Neuronal stem cell (in vitro differentiated cells): ENCODE data around the gene GPR162.

ENCODE experiments used
- DNase-seq: peaks from one replicate; pipeline ENCODE4 v3.0.0-alpha.2; 2013; ENCODE audit warnings: low spot score
- H2AFZ ChIP-seq: one replicate; pipeline ENCODE4 v1.6.1; 2013; ENCODE audit warnings: mild to moderate bottlenecking, low read length, inconsistent platforms
- H2AK5ac ChIP-seq: 2 replicates; pipeline ENCODE4 v1.6.1; 2013; ENCODE audit warnings: low read depth, mild to moderate bottlenecking, inconsistent platforms, low read length, moderate library complexity, mixed read lengths
- H2BK120ac ChIP-seq: 2 replicates; pipeline ENCODE4 v1.6.1; 2013; ENCODE audit warnings: low read depth, mild to moderate bottlenecking, inconsistent platforms, low read length, moderate library complexity, mixed read lengths
- H2BK12ac ChIP-seq: one replicate; pipeline ENCODE4 v1.6.1; 2013; ENCODE audit warnings: low read length, inconsistent platforms
- H2BK15ac ChIP-seq: 2 replicates; pipeline ENCODE4 v1.6.1; 2013; ENCODE audit warnings: mild to moderate bottlenecking, low read length, inconsistent platforms, mixed read lengths
- H2BK5ac ChIP-seq: one replicate; pipeline ENCODE4 v1.6.1; 2013; ENCODE audit warnings: inconsistent platforms, mild to moderate bottlenecking, low read length, moderate library complexity
- H3K14ac ChIP-seq: one replicate; pipeline ENCODE4 v1.6.1; 2013; ENCODE audit warnings: low read length, inconsistent platforms
- H3K18ac ChIP-seq: 2 replicates; pipeline ENCODE4 v1.6.1; 2013; ENCODE audit warnings: low read length, inconsistent platforms
- H3K23ac ChIP-seq: 2 replicates; pipeline ENCODE4 v1.6.1; 2013; ENCODE audit warnings: low read depth, mild to moderate bottlenecking, mixed read lengths, low read length, inconsistent platforms; ENCODE audit not compliant: poor library complexity
- H3K27ac ChIP-seq: replicated peaks from 3 replicates; pipeline ENCODE4 v1.5.1; 2013; ENCODE audit warnings: low read length, inconsistent platforms
- H3K27me3 ChIP-seq, 3 experiments: 2 replicates each; pipeline ENCODE4 v1.6.1; 2013; ENCODE audit warnings: low read length in 3 of 3, mild to moderate bottlenecking in 2 of 3, inconsistent platforms in 1 of 3, low read depth in 1 of 3, mixed read lengths in 1 of 3, moderate library complexity in 1 of 3; ENCODE audit not compliant: control insufficient read depth in 3 of 3, insufficient read depth in 3 of 3
- H3K36me3 ChIP-seq, 2 donors: replicated peaks in 1 of 2; 2 replicates each; pipeline ENCODE4 v1.6.1; 2013; ENCODE audit warnings: low read length in 2 of 2; ENCODE audit not compliant: control insufficient read depth in 2 of 2, insufficient read depth in 2 of 2
- H3K4ac ChIP-seq: 2 replicates; pipeline ENCODE4 v1.6.1; 2013; ENCODE audit warnings: inconsistent platforms, mild to moderate bottlenecking, low read length, moderate library complexity
- H3K4me1 ChIP-seq, 2 donors: 1 replicate in 1 of 2; 2 replicates in 1 of 2; pipeline ENCODE4 v1.6.1; 2013; ENCODE audit warnings: low read length in 2 of 2, low read depth in 1 of 2; ENCODE audit not compliant: control insufficient read depth in 2 of 2, insufficient read depth in 1 of 2
- H3K4me2 ChIP-seq: one replicate; pipeline ENCODE4 v1.6.1; 2013; ENCODE audit warnings: mild to moderate bottlenecking, low read length, inconsistent platforms; ENCODE audit not compliant: insufficient read depth, poor library complexity, severe bottlenecking
- H3K4me3 ChIP-seq, 2 donors: 2 replicates each; pipeline ENCODE4 v1.5.1; 2013; ENCODE audit warnings: low read length in 2 of 2, mild to moderate bottlenecking in 2 of 2, inconsistent platforms in 1 of 2, moderate library complexity in 1 of 2
- H3K79me1 ChIP-seq: one replicate; pipeline ENCODE4 v1.6.1; 2013; ENCODE audit warnings: low read depth, mild to moderate bottlenecking, inconsistent platforms, low read length, moderate library complexity
- H3K9ac ChIP-seq: one replicate; pipeline ENCODE4 v1.6.1; 2013; ENCODE audit warnings: mild to moderate bottlenecking, low read depth, low read length, inconsistent platforms; ENCODE audit not compliant: poor library complexity
- H3K9me3 ChIP-seq, 2 donors: replicated peaks in 1 of 2; 2 replicates each; pipeline versions ENCODE3 to v1.6.1; 2013; ENCODE audit warnings: low read length in 2 of 2, mild to moderate bottlenecking in 2 of 2, inconsistent platforms in 1 of 2, low read depth in 1 of 2, mixed read lengths in 1 of 2, moderate library complexity in 1 of 2; ENCODE audit not compliant: control insufficient read depth in 2 of 2, insufficient read depth in 1 of 2
- H4K8ac ChIP-seq: one replicate; pipeline ENCODE4 v1.6.1; 2013; ENCODE audit warnings: low read depth, mild to moderate bottlenecking, inconsistent platforms, low read length, moderate library complexity
- H4K91ac ChIP-seq: one replicate; pipeline ENCODE4 v1.6.1; 2013; ENCODE audit warnings: low read length, low read depth, mild to moderate bottlenecking, inconsistent platforms; ENCODE audit not compliant: poor library complexity
- WGBS, 2 donors: extraction: QIAGEN DNeasy Blood & Tissue Kit; methylation state at CpG; one replicate each; pipeline ENCODE4 v1.1.7; 2013; ENCODE audit warnings: missing lambda C conversion rate in 2 of 2, mixed read lengths in 1 of 2; ENCODE audit not compliant: insufficient read length in 2 of 2, insufficient replicate concordance in 1 of 2; ENCODE audit errors: extremely low coverage in 2 of 2; 5-methylcytosine and 5-hydroxymethylcytosine counted together

Gene GPR162

GRCh38 chr12:6840330-6840729 is 18.7 kb downstream of the GPR162 start:
- Histone ChIP-seq H4K8ac (no peak overlapping the region), H3K79me1 (peaks cover 2% of the 10 kb centered on the region), H2BK15ac (no peak overlapping the region), H3K36me3 (peaks cover 63 to 94% of the 10 kb centered on the region in 2 donors), H3K18ac (no peak overlapping the region), H4K91ac (no peak overlapping the region), H2BK12ac (no peak overlapping the region), H3K9ac (no peak overlapping the region), H3K23ac (no peak overlapping the region), H3K4me1 (peaks cover 0 to 11% of the 10 kb centered on the region in 2 donors), H2AFZ (no peak overlapping the region), H3K4me3 (no peak overlapping the region), H3K27ac (peak overlapping the region; percentile 54), H3K14ac (no peak overlapping the region), H3K4ac (no peak overlapping the region), H3K4me2 (no peak overlapping the region), H3K9me3 (no peaks in the 10 kb centered on the region), H2BK5ac (no peak overlapping the region), H3K27me3 (no peaks in the 10 kb centered on the region), H2AK5ac (no peak overlapping the region), H2BK120ac (no peak overlapping the region)
- DNase-seq = no peak
- WGBS, 2 donors = no CpG with 5 or more reads among the region's 1 CpG

- Histone ChIP-seq H2BK5ac (no peak within 1 kb of the TSS), H3K4me2 (no peak within 1 kb of the TSS), H4K91ac (no peak within 1 kb of the TSS), H3K27me3 (no peaks in the 10 kb centered on the region), H3K18ac (no peak within 1 kb of the TSS), H2AK5ac (peak within 1 kb of the TSS; percentile 49), H3K4me1 (peaks cover 0 to 11% of the 10 kb centered on the region in 2 donors), H3K23ac (peak within 1 kb of the TSS; percentile 77), H4K8ac (no peak within 1 kb of the TSS), H3K79me1 (peaks cover 2% of the 10 kb centered on the region), H3K4ac (no peak within 1 kb of the TSS), H3K27ac (peak within 1 kb of the TSS; percentile 54), H3K9ac (no peak within 1 kb of the TSS), H3K36me3 (peaks cover 66 to 95% of the 10 kb centered on the region in 2 donors), H2BK120ac (no peak within 1 kb of the TSS), H2AFZ (no peak within 1 kb of the TSS), H3K14ac (peak within 1 kb of the TSS; percentile 63), H2BK12ac (no peak within 1 kb of the TSS), H2BK15ac (no peak within 1 kb of the TSS), H3K4me3 (peak within 1 kb of the TSS in 1 of 2 donors; percentile 18), H3K9me3 (no peaks in the 10 kb centered on the region)
- DNase-seq = no peak
- WGBS, 2 donors = no CpG with 5 or more reads among the region's 24 CpGs
Measured at GRCh38 chr12:6840761-6841515, 19.3 kb downstream of the GPR162 start, which contains the start of gene GNB3. Gene GNB3, plus strand, starts transcription at chr12:6840925. Its CDS starts 363 bp downstream, at chr12:6841288.

- no peak overlapping the region for H3K14ac ChIP-seq
- no peak overlapping the region for H3K27ac ChIP-seq
- no peak overlapping the region for H3K9ac ChIP-seq
- H2AFZ ChIP-seq = no peak overlapping the region
- H4K91ac ChIP-seq = no peak overlapping the region
- no peak overlapping the region for H3K4me3 ChIP-seq
- WGBS, 2 donors = no CpG with 5 or more reads among the region's 4 CpGs
- H3K4me2 ChIP-seq = no peak overlapping the region
- no peak overlapping the region for H3K4ac ChIP-seq
- H2BK12ac ChIP-seq = no peak overlapping the region
- peaks cover 0 to 11% of the 10 kb centered on the region in 2 donors for H3K4me1 ChIP-seq
- H3K36me3 ChIP-seq = peaks cover 67 to 95% of the 10 kb centered on the region in 2 donors
- H2AK5ac ChIP-seq = no peak overlapping the region
- H3K27me3 ChIP-seq = no peaks in the 10 kb centered on the region
- H3K23ac ChIP-seq = no peak overlapping the region
- H2BK15ac ChIP-seq = no peak overlapping the region
- no peak overlapping the region for H4K8ac ChIP-seq
- no peak overlapping the region for H2BK5ac ChIP-seq
- H3K18ac ChIP-seq = no peak overlapping the region
- no peak for DNase-seq
- no peak overlapping the region for H2BK120ac ChIP-seq
- H3K79me1 ChIP-seq = peaks cover 2% of the 10 kb centered on the region
- H3K9me3 ChIP-seq = no peaks in the 10 kb centered on the region
Measured at GRCh38 chr12:6842075-6842474, 20.5 kb downstream of the GPR162 start.

DNA sequence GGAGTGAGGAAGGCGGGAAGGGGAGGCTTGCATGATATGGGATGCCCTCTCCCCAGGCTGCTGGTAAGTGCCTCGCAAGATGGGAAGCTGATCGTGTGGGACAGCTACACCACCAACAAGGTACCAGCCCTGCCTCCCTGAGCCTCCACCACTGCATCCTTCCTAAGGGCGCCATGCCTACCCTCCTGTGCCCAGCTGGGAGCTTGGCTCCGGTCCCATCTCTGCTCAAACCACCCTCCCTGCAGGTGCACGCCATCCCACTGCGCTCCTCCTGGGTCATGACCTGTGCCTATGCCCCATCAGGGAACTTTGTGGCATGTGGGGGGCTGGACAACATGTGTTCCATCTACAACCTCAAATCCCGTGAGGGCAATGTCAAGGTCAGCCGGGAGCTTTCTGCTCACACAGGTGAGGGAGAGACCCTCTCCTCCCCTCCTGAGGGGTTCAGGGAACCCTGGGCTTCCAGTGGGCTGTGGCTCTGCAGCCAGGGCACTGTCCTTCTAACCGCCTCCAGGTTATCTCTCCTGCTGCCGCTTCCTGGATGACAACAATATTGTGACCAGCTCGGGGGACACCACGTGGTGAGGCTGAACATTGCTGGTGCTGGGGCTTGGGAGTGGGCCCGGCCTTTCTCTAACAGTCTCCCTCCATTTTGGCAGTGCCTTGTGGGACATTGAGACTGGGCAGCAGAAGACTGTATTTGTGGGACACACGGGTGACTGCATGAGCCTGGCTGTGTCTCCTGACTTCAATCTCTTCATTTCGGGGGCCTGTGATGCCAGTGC is 21.7 kb downstream of the GPR162 start:
- no peak overlapping the region for H3K4me2 ChIP-seq
- H2AK5ac ChIP-seq = peak overlapping the region; percentile 28
- H4K8ac ChIP-seq = no peak overlapping the region
- no peaks in the 10 kb centered on the region for H3K9me3 ChIP-seq
- H3K9ac ChIP-seq = peak overlapping the region; percentile 27
- H4K91ac ChIP-seq = no peak overlapping the region
- H2BK12ac ChIP-seq = no peak overlapping the region
- H3K27me3 ChIP-seq = no peaks in the 10 kb centered on the region
- no peak overlapping the region for H3K14ac ChIP-seq
- peak overlapping the region; percentile 56 for H2BK5ac ChIP-seq
- DNase-seq = no peak
- H3K36me3 ChIP-seq = peaks cover 62 to 95% of the 10 kb centered on the region in 2 donors
- H3K27ac ChIP-seq = no peak overlapping the region
- H3K23ac ChIP-seq = peak overlapping the region; percentile 17
- no peak overlapping the region for H3K4ac ChIP-seq
- H3K79me1 ChIP-seq = peaks cover 2% of the 10 kb centered on the region
- H3K4me1 ChIP-seq = peaks cover 0 to 11% of the 10 kb centered on the region in 2 donors
- H2BK120ac ChIP-seq = no peak overlapping the region
- no peak overlapping the region for H3K18ac ChIP-seq
- H2AFZ ChIP-seq = no peak overlapping the region
- no peak overlapping the region for H3K4me3 ChIP-seq
- WGBS, 2 donors = no CpG with 5 or more reads among the region's 16 CpGs
- peak overlapping the region; percentile 27 for H2BK15ac ChIP-seq
